NCI-H2196 treated with DMSO at 0.1 percent for 48 hours (cell line): ENCODE data around the gene GID8.

ENCODE experiments used
- DNase-seq: peaks from one replicate; lab custom pipeline; 2025; ENCODE audit not compliant: unreplicated experiment; lab: John Stamatoyannopoulos, UW

GID8 gene

GRCh38 chr20:62968378-62969178 lies 30.6 kb downstream of the GID8 start:
- no peak for DNase-seq

GRCh38 chr20:62969179-62969760 lies 31.3 kb downstream of the GID8 start:
- DNase-seq: no peak

- DNase-seq: no peak
Measured at GRCh38 chr20:62969939-62970306, 32.0 kb downstream of the GID8 start.

GRCh38 chr20:62970307-62971210 lies 32.6 kb downstream of the GID8 start:
- no peak for DNase-seq

GRCh38 chr20:62971211-62971949 lies 33.4 kb downstream of the GID8 start:
- DNase-seq: no peak

- DNase-seq: peak; percentile 50
Measured at GRCh38 chr20:62971950-62972844, 34.2 kb downstream of the GID8 start.

GRCh38 chr20:62972845-62973745 lies 35.1 kb downstream of the GID8 start:
- DNase-seq: no peak

GRCh38 chr20:62975251-62975760 lies 37.4 kb downstream of the GID8 start:
- DNase-seq: no peak

GRCh38 chr20:62975812-62976508 lies 38.0 kb downstream of the GID8 start:
- DNase-seq: no peak

GRCh38 chr20:62976886-62977285 lies 38.9 kb downstream of the GID8 start:
- DNase-seq: no peak

- DNase-seq: peak; percentile 17
Measured at GRCh38 chr20:62977613-62978560, 39.9 kb downstream of the GID8 start.

GRCh38 chr20:62978561-62978943 lies 40.6 kb downstream of the GID8 start:
- no peak for DNase-seq

- no peak for DNase-seq
Measured at GRCh38 chr20:62979310-62979709, 41.4 kb downstream of the GID8 start.

- no peak for DNase-seq
Measured at GRCh38 chr20:62979876-62980373, 42.0 kb downstream of the GID8 start.

GRCh38 chr20:62980380-62980960 lies 42.5 kb downstream of the GID8 start:
- DNase-seq: no peak

GRCh38 chr20:62980970-62981369 lies 43.0 kb downstream of the GID8 start:
- DNase-seq: no peak
